ENCODE results near the gene SLC6A18.

Gene SLC6A18

GRCh38 chr5:1295650-1296037 is 70.5 kb downstream of the SLC6A18 start:
- DNase-seq (ENCODE audit: low spot score in 2 of 2) (no peak), ATAC-seq (no peak)
- H3K27ac Mint-ChIP-seq, result no peak overlapping the region
- no peaks in the 10 kb centered on the region for H3K9me3 Mint-ChIP-seq
- no peaks in the 10 kb centered on the region for H3K4me1 Mint-ChIP-seq
- H3K36me3 Mint-ChIP-seq, result peaks cover 6% of the 10 kb centered on the region
- H3K4me3 Mint-ChIP-seq, result no peak overlapping the region
